22Rv1 (cell line): Measurements from ENCODE around the gene COX4I1.
A peak's percentile ranks its signal among the peaks of the same experiment; 100 is the strongest.

Source experiments
- H3K27ac ChIP-seq: fragments of 450-650 bp; 2 replicates; pipeline ENCODE4 v1.5.1; 2017
- ZFX ChIP-seq: fragments of 450-650 bp; IDR thresholded peaks from 2 replicates; pipeline ENCODE4 v1.6.1; 2017; ENCODE audit warnings: antibody characterized with exemption, borderline replicate concordance
- TF ChIP-seq, protein P1 (sequence below): fragments of 450-650 bp; IDR thresholded peaks from 2 replicates; pipeline ENCODE4 v1.5.1; 2017; ENCODE audit warnings: mild to moderate bottlenecking

The COX4I1 gene

GRCh38 chr16:85819245-85819644 lies 19.8 kb downstream of the COX4I1 start:
- no peak overlapping the region for H3K27ac ChIP-seq
- TF ChIP-seq, protein P1, sequence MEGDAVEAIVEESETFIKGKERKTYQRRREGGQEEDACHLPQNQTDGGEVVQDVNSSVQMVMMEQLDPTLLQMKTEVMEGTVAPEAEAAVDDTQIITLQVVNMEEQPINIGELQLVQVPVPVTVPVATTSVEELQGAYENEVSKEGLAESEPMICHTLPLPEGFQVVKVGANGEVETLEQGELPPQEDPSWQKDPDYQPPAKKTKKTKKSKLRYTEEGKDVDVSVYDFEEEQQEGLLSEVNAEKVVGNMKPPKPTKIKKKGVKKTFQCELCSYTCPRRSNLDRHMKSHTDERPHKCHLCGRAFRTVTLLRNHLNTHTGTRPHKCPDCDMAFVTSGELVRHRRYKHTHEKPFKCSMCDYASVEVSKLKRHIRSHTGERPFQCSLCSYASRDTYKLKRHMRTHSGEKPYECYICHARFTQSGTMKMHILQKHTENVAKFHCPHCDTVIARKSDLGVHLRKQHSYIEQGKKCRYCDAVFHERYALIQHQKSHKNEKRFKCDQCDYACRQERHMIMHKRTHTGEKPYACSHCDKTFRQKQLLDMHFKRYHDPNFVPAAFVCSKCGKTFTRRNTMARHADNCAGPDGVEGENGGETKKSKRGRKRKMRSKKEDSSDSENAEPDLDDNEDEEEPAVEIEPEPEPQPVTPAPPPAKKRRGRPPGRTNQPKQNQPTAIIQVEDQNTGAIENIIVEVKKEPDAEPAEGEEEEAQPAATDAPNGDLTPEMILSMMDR, result peak; percentile 88
- no peak for TF ChIP-seq ZFX

DNA sequence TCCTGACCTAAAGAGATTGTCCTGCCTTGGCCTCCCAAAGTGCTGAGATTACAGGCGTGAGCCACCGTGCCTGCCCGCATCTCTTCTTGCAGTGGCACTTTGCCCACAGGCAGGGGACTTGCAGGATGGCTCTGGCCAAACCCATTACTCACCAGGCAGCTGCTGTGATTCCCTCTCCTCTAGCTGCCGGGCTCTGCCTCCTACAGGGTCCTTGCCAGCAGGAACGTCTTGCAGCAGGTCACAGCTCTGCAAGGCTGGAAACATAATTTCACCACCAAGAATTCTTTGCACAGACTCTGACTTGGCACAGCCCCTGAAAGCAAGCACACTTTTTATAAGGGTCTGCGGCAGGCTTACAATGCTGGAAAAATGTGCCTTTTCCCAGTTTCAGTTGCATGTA lies 20.3 kb downstream of the COX4I1 start:
- TF ChIP-seq ZFX, result no peak
- TF ChIP-seq, protein P1, result no peak
- H3K27ac ChIP-seq, result no peak overlapping the region

GRCh38 chr16:85820604-85821372 lies 21.3 kb downstream of the COX4I1 start:
- H3K27ac ChIP-seq, result no peak overlapping the region
- TF ChIP-seq, protein P1, result no peak
- no peak for TF ChIP-seq ZFX

- H3K27ac ChIP-seq, result no peak overlapping the region
- TF ChIP-seq, protein P1, result peak; percentile 96
- TF ChIP-seq ZFX, result no peak
These were observed 22.1 kb downstream of the COX4I1 start for GRCh38 chr16:85821390-85822135.

GRCh38 chr16:85822145-85822544 lies 22.6 kb downstream of the COX4I1 start:
- TF ChIP-seq, protein P1, result no peak
- no peak for TF ChIP-seq ZFX
- no peak overlapping the region for H3K27ac ChIP-seq

GRCh38 chr16:85823328-85823920 lies 23.9 kb downstream of the COX4I1 start:
- no peak overlapping the region for H3K27ac ChIP-seq
- TF ChIP-seq, protein P1, result no peak
- TF ChIP-seq ZFX, result no peak
